Large intestine (tissue), 3 donors: ENCODE data around the gene ABHD5. TPM values are rescaled to one million over a fixed set of nuclear protein-coding genes. Genes with fewer than 3 reads are reported as not detected.
A peak's percentile ranks its signal among the peaks of the same experiment; 100 is the strongest.

Source experiments
- DNase-seq, 2 donors: peaks; one replicate each; pipeline versions ENCODE4 v3.0.0 to v3.0.0-alpha.2; 2013
- H3K27ac ChIP-seq: one replicate; pipeline ENCODE4 v1.5.1; 2013; ENCODE audit warnings: low read length
- H3K27me3 ChIP-seq: 2 replicates; pipeline ENCODE4 v1.6.1; 2013; ENCODE audit warnings: low read length; ENCODE audit not compliant: control insufficient read depth, insufficient read depth
- H3K36me3 ChIP-seq: 2 replicates; pipeline ENCODE4 v1.6.1; 2013; ENCODE audit warnings: low read length; ENCODE audit not compliant: control insufficient read depth, insufficient read depth
- H3K4me1 ChIP-seq: one replicate; pipeline ENCODE4 v1.6.1; 2013; ENCODE audit warnings: low read length; ENCODE audit not compliant: control insufficient read depth, insufficient read depth
- H3K4me3 ChIP-seq: one replicate; pipeline ENCODE4 v1.5.1; 2013; ENCODE audit warnings: low read length
- H3K9me3 ChIP-seq: one replicate; pipeline ENCODE4 v1.6.1; 2013; ENCODE audit warnings: mild to moderate bottlenecking, low read depth, low read length, moderate library complexity; ENCODE audit not compliant: control insufficient read depth
- WGBS: methylation state at CpG from one replicate; pipeline ENCODE4 v1.1.5; 2013; ENCODE audit warnings: low lambda C conversion rate; ENCODE audit not compliant: insufficient coverage; 5-methylcytosine and 5-hydroxymethylcytosine counted together
- polyA plus RNA-seq: library from polyadenylated mRNA; unstranded; fragments of 120-200 nt; gene quantifications from one replicate; pipeline ENCODE4 v1.2.1, GENCODE V29; 2013

The ABHD5 gene
- polyA plus RNA-seq, 1 donor: 47.5 TPM

DNA sequence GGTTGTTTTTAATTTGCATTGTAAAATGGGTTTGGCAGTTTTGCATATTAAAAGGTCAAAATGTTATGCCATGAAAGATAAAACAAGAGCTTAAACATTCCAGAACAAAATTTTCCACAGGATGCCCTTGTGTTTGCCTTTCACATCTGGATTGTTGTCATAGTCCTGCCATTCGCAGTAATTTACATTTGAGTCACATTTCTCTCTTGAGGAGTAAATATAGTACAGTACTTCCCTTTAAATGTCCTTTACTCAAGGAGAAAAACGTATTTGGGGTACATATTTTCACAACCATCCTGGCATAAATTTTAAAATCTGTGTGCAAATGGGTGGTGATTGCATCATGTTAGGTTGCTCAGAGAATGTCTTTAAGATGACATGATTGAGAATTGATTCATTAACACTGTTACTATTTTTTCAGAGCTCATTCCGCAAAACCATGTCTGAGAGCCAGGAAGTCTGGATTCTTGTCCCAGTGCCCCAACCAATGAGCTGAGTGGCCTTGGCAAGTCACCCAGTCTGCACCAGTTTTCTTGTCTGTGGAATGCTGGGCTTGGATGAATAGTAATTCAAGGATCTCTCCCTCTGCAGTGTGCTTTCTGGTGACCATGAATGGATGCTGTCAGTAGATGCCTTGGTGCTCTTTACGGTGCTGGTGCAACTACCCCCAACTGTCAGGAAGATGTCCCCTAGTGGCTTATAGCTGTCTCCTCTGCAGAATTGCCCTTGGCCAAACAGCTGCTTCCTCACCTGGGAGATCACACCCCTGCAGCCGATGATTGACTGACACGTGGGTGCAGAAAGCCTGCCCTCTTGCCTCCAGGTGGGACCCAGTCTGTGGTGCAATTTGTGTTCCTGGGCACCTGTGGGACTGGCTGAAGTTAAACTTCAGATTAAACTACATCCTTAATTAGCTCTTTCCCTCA lies 43.0 kb downstream of the ABHD5 start:
- H3K4me3 ChIP-seq: no peak overlapping the region
- no peak overlapping the region for H3K27ac ChIP-seq
- H3K4me1 ChIP-seq: peaks cover 53% of the 10 kb centered on the region
- peaks cover 2% of the 10 kb centered on the region for H3K36me3 ChIP-seq
- DNase-seq: no peak
- H3K27me3 ChIP-seq: no peaks in the 10 kb centered on the region
- peaks cover 5% of the 10 kb centered on the region for H3K9me3 ChIP-seq
- WGBS: 80% methylated on average over 1 of the region's 6 CpGs

DNA sequence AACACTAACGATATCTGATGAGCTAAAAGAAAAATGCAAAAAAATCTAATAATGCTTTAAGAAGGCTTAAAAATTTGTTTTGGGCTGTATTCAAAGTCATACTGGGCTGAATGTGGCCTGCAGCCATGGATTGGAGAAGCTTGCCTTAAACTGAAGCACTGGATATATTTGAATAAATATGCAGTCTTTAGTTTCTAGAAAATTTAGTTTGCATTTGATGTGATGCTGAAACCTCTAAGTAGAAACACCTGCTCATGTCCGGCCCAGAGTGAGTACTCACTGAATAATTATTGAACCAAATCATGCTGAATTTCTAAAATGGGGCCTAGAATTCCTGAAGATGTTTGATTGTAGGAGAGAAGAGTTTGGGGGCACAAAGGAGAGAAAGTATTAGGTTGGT lies 43.9 kb downstream of the ABHD5 start:
- 100% methylated on average over 2 of the region's 2 CpGs for WGBS
- Histone ChIP-seq H3K27me3 (no peaks in the 10 kb centered on the region), H3K36me3 (peaks cover 2% of the 10 kb centered on the region), H3K4me1 (peaks cover 52% of the 10 kb centered on the region), H3K9me3 (peaks cover 5% of the 10 kb centered on the region), H3K4me3 (no peak overlapping the region), H3K27ac (peak overlapping the region; percentile 97)
- no peak for DNase-seq

DNA sequence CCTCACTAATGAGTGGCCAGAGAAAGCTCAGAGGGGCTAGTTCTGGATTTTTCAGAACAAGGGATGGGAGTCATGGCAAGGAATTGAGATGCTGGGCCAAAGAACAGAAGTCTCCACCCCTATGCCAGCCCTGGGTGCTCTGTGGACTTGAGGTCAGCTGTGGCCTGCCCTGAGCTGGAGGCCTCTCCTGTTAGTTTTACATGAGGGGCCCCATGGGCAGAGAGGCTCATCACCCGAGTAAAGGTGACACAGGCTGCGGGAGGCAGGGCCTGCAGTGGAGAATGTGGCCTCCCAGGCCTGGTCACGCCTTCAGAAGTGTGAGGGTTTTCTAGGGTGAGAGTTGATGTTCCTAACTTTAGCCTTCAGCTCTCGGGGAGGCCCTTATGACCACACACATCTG lies 44.9 kb downstream of the ABHD5 start:
- Histone ChIP-seq H3K4me3 (no peak overlapping the region), H3K9me3 (peaks cover 5% of the 10 kb centered on the region), H3K4me1 (peaks cover 43% of the 10 kb centered on the region), H3K36me3 (peaks cover 2% of the 10 kb centered on the region), H3K27me3 (no peaks in the 10 kb centered on the region), H3K27ac (peak overlapping the region; percentile 97)
- no CpG with 5 or more reads among the region's 4 CpGs for WGBS
- peak; percentile 86 to 90 for DNase-seq

DNA sequence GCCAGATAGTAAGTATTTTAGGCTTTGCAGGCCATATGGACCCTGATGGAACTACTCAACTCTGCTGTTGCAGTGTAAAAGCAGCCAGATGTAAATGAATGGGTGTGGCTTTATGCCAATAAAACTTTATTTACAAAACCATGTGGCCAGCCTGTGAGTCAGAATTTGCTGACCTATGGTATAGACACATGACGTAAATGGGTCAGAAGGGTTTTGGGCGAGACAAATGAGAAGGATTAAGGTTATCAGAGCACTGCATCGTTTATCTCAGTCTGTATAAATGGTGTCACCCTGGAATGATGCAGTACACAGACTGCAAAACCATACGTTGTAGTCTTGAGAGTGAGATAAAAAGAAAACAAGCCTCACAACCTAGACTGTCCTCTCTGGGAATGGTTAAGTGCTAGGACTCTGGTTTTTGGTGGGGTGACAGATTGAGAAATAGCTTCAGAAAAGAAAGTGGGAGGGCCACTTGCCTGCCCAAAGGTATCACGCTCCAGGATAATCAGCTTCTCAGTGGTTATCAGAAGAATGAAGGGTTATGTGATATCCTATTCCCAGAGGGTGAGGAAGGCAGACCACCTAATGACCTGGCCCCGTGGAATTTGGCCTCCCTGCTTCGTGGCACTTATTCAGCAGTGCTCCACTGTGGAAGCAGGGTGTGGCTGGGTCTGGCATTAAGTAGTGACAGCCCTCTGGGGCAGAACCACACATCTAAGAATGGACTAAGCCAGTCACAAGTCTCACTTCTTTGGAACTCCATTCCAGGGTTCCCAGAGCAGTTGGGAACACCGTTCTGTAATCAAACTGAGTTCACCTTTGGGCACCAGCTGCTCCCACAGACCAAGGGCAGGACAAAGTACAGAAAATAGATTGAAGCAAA lies 46.1 kb downstream of the ABHD5 start:
- no peaks in the 10 kb centered on the region for H3K27me3 ChIP-seq
- H3K4me1 ChIP-seq: peaks cover 37% of the 10 kb centered on the region
- H3K9me3 ChIP-seq: peaks cover 5% of the 10 kb centered on the region
- DNase-seq: peak; percentile 88 to 92
- 33% methylated on average over 1 of the region's 8 CpGs for WGBS
- H3K36me3 ChIP-seq: peaks cover 2% of the 10 kb centered on the region
- no peak overlapping the region for H3K4me3 ChIP-seq
- peak overlapping the region; percentile 97 for H3K27ac ChIP-seq

DNA sequence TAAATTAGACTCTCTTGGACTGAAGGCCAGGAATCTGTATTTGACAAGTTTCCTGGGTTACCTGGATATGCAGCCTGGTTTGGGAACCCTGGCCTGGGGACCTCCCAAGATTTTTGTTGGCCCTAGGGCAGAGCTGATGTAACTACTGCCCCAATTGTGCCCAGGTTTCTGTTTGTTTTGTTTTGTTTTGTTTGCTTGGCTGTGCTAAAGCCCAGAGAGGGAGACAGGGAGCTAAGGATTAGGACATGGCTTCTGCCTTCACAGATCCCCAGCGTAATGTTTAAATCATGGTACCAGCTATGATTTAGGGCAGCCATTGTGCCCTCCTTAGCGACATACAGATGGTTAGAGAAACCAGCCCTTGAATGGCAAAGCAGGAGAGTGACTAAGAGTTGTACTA lies 47.6 kb downstream of the ABHD5 start:
- Histone ChIP-seq H3K9me3 (peaks cover 5% of the 10 kb centered on the region), H3K4me3 (no peak overlapping the region), H3K36me3 (no peaks in the 10 kb centered on the region), H3K27me3 (no peaks in the 10 kb centered on the region), H3K27ac (peak overlapping the region; percentile 97), H3K4me1 (peaks cover 44% of the 10 kb centered on the region)
- DNase-seq: no peak
- WGBS: no CpG with 5 or more reads among the region's 2 CpGs

DNA sequence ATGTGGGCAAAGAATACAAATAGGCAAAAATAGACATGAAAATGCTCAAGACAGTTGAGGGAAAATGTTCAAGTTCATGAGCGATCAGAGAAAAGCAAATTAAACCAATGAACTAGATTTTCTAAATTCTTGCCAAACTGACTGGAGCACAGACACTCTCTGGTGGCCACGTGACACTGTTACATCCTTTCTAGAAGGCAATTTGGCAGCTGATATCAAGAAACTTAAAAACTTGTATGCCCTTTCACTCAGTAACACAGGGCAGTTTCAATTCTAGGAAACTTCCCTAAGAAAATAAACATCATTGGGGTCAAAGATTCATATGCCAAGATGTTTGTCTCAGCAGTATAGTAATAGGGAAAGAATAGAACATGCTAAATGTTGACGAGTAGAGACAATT lies 52.2 kb downstream of the ABHD5 start:
- peaks cover 21% of the 10 kb centered on the region for H3K4me1 ChIP-seq
- 57% methylated on average over 2 of the region's 3 CpGs for WGBS
- H3K27ac ChIP-seq: peak overlapping the region; percentile 53
- no peaks in the 10 kb centered on the region for H3K9me3 ChIP-seq
- no peaks in the 10 kb centered on the region for H3K36me3 ChIP-seq
- peak; percentile 58 to 78 for DNase-seq
- no peak overlapping the region for H3K4me3 ChIP-seq
- H3K27me3 ChIP-seq: no peaks in the 10 kb centered on the region

DNA sequence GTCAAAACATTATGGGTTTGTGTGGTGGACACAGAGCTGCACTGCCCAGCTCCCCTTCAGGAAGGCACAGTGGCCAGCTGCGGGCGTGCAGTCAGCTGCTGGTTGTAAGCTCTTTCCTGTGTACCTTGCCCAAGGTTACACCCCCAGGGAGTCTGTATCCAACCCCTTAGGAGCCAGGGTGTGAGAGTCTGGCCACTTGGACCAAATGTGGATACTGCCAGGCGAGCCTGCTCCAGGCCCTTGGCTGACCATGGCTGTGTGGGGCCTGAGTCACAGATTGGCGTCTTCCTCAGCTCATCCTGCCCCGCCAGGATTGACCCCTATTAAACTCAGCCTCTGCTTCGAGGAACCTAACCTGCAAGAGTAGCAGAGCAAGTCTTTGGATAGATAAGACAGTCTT lies 56.9 kb downstream of the ABHD5 start:
- Histone ChIP-seq H3K4me3 (no peak overlapping the region), H3K36me3 (no peaks in the 10 kb centered on the region), H3K9me3 (no peaks in the 10 kb centered on the region), H3K27me3 (no peaks in the 10 kb centered on the region), H3K4me1 (peaks cover 16% of the 10 kb centered on the region), H3K27ac (peak overlapping the region; percentile 54)
- WGBS: no CpG with 5 or more reads among the region's 6 CpGs
- DNase-seq: peak in 1 of 2 donors; percentile 64

DNA sequence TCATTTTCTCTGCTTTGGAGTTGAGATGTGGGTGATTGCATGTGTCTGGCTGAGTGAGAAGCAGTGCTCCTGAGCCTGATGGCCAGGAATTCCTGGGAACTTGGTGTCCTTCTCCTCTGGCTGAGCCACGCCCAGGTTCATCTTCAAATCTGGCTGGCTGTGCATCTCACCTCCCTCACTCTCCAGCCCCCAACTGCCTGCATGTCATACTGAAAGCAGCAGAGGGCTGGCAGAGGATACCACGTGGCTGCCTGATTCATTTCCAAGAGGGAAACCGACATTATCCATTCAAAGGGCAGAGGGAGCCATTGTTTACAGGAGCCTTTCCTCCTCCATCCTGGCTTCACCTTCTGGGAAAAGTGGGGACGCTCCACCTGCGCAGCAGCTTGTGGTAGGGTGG lies 57.4 kb downstream of the ABHD5 start:
- peaks cover 14% of the 10 kb centered on the region for H3K4me1 ChIP-seq
- peak overlapping the region; percentile 54 for H3K27ac ChIP-seq
- no peak overlapping the region for H3K4me3 ChIP-seq
- peak in 1 of 2 donors; percentile 42 for DNase-seq
- H3K9me3 ChIP-seq: no peaks in the 10 kb centered on the region
- H3K36me3 ChIP-seq: no peaks in the 10 kb centered on the region
- H3K27me3 ChIP-seq: no peaks in the 10 kb centered on the region
- WGBS: no CpG with 5 or more reads among the region's 5 CpGs

DNA sequence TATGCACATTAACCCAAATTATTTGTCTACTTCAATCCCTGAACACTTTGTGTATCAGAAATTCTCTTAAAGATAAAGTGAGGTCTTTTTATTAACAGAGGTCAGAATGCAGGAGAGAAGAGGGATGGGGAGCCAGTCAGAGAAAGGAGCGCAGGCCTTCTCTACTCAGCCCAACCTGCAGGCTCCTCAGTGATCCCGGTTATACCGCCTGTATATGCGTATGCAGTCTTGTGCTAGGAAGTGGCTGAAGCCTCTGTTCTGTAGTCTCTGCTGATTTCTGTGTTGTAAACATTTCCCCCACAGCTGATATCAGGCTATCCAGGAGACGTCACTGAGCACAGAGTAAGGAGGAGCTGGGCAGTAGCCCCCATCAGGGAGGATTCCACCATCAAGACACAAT lies 57.9 kb downstream of the ABHD5 start:
- WGBS: 100% methylated on average over 1 of the region's 5 CpGs
- DNase-seq: no peak
- Histone ChIP-seq H3K36me3 (no peaks in the 10 kb centered on the region), H3K27ac (peak overlapping the region; percentile 54), H3K9me3 (no peaks in the 10 kb centered on the region), H3K4me1 (peaks cover 17% of the 10 kb centered on the region), H3K27me3 (no peaks in the 10 kb centered on the region), H3K4me3 (no peak overlapping the region)

DNA sequence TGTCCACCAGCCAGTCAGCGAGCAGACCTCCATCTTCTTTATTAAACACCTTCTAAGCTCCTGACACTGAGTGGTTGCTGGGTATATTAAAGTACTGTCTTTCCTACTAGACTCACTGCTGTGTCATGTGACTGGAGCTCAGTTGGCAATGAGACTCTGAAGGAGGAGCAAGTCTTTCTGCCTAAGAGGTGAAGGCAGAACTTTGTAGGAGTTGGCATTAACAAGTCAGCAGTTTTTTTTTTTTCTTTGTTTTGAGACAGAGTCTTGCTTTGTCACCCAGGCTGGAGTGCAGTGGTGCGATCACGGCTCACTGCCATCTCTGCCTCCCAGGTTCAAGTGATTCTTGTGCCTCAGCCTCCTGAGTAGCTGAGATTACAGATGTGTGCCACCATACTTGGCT lies 62.2 kb downstream of the ABHD5 start:
- no peak overlapping the region for H3K27ac ChIP-seq
- no peak overlapping the region for H3K4me3 ChIP-seq
- DNase-seq: peak in 1 of 2 donors; percentile 46
- no peaks in the 10 kb centered on the region for H3K36me3 ChIP-seq
- H3K27me3 ChIP-seq: no peaks in the 10 kb centered on the region
- no peaks in the 10 kb centered on the region for H3K9me3 ChIP-seq
- WGBS: no CpG with 5 or more reads among the region's 3 CpGs
- H3K4me1 ChIP-seq: peaks cover 26% of the 10 kb centered on the region
